Activated B cell treated with CpG ODN at 0.5 μM for 24 hours (primary cell): ENCODE measurements around the gene MMRN1. TPM values are rescaled to one million over a fixed set of nuclear protein-coding genes. Genes with fewer than 3 reads are reported as not detected.
"Not testable (repeated sequence)": the region's sequence is repeated elsewhere in the genome, so short reads cannot be mapped to it uniquely, and the experiment has no call there.

Experiments
- ATAC-seq: fragments of 200-7000 bp; cut with Tn5 transposase; one replicate; pipeline ENCODE4 v1.10.0; 2021; ENCODE audit warnings: low read depth, mild to moderate bottlenecking, moderate library complexity
- CTCF ChIA-PET: fragments of 350-600 bp; sonication (Branson Sonifier 250); formaldehyde crosslinking; loops from one replicate; lab custom pipeline; 2021; ENCODE audit warnings: antibody characterized with exemption; lab: Charles Lee
- POLR2A ChIA-PET: fragments of 350-600 bp; sonication (Branson Sonifier 250); formaldehyde crosslinking; loops from one replicate; lab custom pipeline; 2021; ENCODE audit warnings: antibody characterized with exemption; lab: Charles Lee
- DNase-seq: peaks from one replicate; pipeline ENCODE4 v3.0.0; 2022
- H3K27ac Mint-ChIP-seq: one replicate; pipeline ENCODE4 v1.8.0; 2020; ENCODE audit warnings: mixed read lengths
- H3K27me3 Mint-ChIP-seq: one replicate; pipeline ENCODE4 v1.8.0; 2021; ENCODE audit warnings: mixed read lengths
- H3K36me3 Mint-ChIP-seq: one replicate; pipeline ENCODE4 v1.8.0; 2021; ENCODE audit warnings: low read depth, mixed read lengths
- H3K4me1 Mint-ChIP-seq: one replicate; pipeline ENCODE4 v1.8.0; 2021; ENCODE audit warnings: mixed read lengths
- H3K4me3 Mint-ChIP-seq: one replicate; pipeline ENCODE4 v1.8.0; 2020; ENCODE audit warnings: mild to moderate bottlenecking, mixed read lengths
- H3K9me3 Mint-ChIP-seq: one replicate; pipeline ENCODE4 v1.8.0; 2020; ENCODE audit warnings: mixed read lengths
- intact Hi-C: fragments of 100-400 bp; cut with micrococcal nuclease; formaldehyde crosslinking; loops from one replicate; pipeline ENCODE4 v1.15.1; 2024
- total RNA-seq: library from RNA; stranded (reverse); gene quantifications from 2 replicates; pipeline ENCODE4 v1.2.3, GENCODE V29; 2022
- TF ChIP-seq, protein P1 (sequence below): fragments of 200-600 bp; IDR thresholded peaks from one replicate; pipeline ENCODE4 v1.8.0; 2022; ENCODE audit warnings: antibody characterized with exemption, mild to moderate bottlenecking

MMRN1 gene
- total RNA-seq, 1 donor from 2014 or later, result 0.16 TPM

DNA sequence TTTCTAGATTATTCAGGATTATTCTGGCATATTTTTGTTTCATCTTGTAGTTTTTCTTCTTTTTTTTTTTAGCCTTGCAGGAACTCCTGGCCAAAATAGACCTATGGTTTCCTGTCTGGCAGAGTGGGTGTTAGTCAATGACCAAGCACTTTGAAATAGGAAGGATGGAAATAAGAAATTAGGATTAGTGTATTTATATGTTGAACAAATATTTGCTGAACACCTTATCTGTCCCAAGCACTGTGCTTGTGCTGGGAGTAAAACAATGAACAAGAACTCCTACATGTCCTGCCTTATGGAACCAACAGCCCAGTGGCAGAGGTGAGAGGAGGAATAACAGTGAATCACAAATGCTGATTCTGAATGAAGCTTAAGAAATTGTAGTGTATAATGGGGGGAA is 4.5 kb downstream of the MMRN1 start:
- Mint-ChIP-seq H3K4me1 (peaks cover 15% of the 10 kb centered on the region), H3K9me3 (no peaks in the 10 kb centered on the region), H3K27ac (no peak overlapping the region), H3K36me3 (no peaks in the 10 kb centered on the region), H3K27me3 (peaks cover 9% of the 10 kb centered on the region), H3K4me3 (no peak overlapping the region)
- POLR2A ChIA-PET, result no interaction called here
- intact Hi-C loops, result loop anchor here (5.0 kb wide), 1 partner anchor 62 kb away; the partner anchor contains the start of gene SNCA
- TF ChIP-seq, protein P1, sequence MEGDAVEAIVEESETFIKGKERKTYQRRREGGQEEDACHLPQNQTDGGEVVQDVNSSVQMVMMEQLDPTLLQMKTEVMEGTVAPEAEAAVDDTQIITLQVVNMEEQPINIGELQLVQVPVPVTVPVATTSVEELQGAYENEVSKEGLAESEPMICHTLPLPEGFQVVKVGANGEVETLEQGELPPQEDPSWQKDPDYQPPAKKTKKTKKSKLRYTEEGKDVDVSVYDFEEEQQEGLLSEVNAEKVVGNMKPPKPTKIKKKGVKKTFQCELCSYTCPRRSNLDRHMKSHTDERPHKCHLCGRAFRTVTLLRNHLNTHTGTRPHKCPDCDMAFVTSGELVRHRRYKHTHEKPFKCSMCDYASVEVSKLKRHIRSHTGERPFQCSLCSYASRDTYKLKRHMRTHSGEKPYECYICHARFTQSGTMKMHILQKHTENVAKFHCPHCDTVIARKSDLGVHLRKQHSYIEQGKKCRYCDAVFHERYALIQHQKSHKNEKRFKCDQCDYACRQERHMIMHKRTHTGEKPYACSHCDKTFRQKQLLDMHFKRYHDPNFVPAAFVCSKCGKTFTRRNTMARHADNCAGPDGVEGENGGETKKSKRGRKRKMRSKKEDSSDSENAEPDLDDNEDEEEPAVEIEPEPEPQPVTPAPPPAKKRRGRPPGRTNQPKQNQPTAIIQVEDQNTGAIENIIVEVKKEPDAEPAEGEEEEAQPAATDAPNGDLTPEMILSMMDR, result no peak
- no peak for DNase-seq
- CTCF ChIA-PET, result no interaction called here
- ATAC-seq, result no peak

DNA sequence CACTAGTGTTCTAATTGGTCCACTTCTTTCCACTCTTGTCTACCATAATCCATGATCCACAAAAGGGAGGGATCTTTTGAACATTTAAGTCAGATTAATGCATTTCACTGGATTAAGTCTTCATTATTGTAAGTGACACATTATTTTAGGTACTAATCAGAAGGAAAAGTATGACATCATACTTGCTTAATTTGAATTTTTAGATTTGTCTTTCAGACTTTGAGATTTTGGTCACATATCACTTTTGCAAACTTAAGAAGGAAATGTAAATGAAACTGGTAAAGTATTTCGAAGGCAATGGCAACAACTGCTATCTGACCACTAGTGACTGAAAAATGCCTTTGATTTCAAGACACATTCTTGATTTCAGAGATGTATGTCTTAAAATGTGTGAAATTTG is 5.2 kb downstream of the MMRN1 start:
- no peak overlapping the region for H3K27ac Mint-ChIP-seq
- intact Hi-C loops, result loop anchor here (2.0 to 5.0 kb wide), 5 partner anchors 63 to 1083 kb away; partner anchors contain the start of gene SNCA
- no peaks in the 10 kb centered on the region for H3K36me3 Mint-ChIP-seq
- CTCF ChIA-PET, result no interaction called here
- H3K4me3 Mint-ChIP-seq, result no peak overlapping the region
- peaks cover 6% of the 10 kb centered on the region for H3K27me3 Mint-ChIP-seq
- H3K9me3 Mint-ChIP-seq, result no peaks in the 10 kb centered on the region
- DNase-seq (no peak), ATAC-seq (no peak)
- peaks cover 9% of the 10 kb centered on the region for H3K4me1 Mint-ChIP-seq
- POLR2A ChIA-PET, result no interaction called here
- TF ChIP-seq, protein P1, result no peak

DNA sequence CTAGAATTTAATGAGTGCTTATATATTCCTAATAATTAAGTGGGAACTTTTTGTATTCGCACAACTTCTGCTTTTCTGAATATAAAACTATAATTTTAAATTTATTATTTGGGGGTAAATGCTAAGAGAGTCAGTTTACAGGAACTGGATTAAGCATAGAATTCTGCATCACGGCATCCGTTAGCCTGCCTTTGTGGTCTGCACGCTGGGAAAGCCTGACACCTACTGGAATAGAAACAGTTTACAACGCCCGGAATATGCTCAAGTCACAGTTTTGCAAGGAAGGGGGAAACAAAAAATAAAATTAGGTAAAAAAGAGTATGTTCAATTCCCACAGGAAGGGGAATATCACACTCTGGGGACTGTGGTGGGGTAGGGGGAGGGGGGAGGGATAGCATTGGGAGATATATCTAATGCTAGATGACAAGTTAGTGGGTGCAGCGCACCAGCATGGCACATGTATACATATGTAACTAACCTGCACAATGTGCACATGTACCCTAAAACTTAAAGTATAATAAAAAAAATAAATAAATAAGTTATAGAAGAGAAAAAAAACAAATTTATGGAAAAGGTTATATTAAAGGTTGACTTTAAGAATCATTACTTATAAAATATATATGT is 7.3 kb downstream of the MMRN1 start:
- TF ChIP-seq, protein P1, result peak; percentile 36
- H3K27ac Mint-ChIP-seq, H3K36me3 Mint-ChIP-seq, H3K9me3 Mint-ChIP-seq, POLR2A ChIA-PET, H3K27me3 Mint-ChIP-seq, H3K4me3 Mint-ChIP-seq, H3K4me1 Mint-ChIP-seq, DNase-seq: not testable (repeated sequence)
- intact Hi-C loops, result loop anchor here (1.0 to 5.0 kb wide), 8 partner anchors 243 to 1085 kb away; no protein-coding TSS in a partner anchor
- peak; percentile 79 for ATAC-seq
- CTCF ChIA-PET, result interaction anchor here (1.0 to 1.3 kb wide), 2 partner anchors 676 to 743 kb away, joined by 3 read pairs; no protein-coding TSS in a partner anchor

DNA sequence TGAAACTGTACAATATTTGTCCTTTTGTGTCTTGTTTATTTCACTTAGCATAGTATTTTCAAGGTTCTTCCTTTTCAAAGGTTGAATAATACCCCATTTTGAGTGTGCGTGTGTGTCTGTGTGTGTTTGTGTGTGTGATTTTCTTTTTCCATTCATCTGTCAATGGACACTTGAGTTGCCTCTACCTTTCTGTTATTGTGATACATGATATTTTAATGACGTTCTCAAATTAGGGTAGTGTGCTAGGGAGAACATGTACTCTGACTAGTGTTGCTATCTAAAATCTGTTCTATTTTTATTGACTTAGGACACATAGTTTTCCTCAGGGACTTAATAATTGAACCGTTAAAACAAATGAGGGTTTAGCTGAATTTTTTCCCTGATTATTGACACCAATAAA is 9.9 kb downstream of the MMRN1 start:
- intact Hi-C loops, result loop anchor here (5.0 kb wide), 2 partner anchors 388 to 1087 kb away; no protein-coding TSS in a partner anchor
- Mint-ChIP-seq H3K4me3 (no peak overlapping the region), H3K27ac (no peak overlapping the region), H3K4me1 (no peaks in the 10 kb centered on the region), H3K27me3 (no peaks in the 10 kb centered on the region), H3K9me3 (no peaks in the 10 kb centered on the region), H3K36me3 (no peaks in the 10 kb centered on the region)
- ATAC-seq (no peak), DNase-seq (no peak)
- CTCF ChIA-PET, result no interaction called here
- TF ChIP-seq, protein P1, result no peak
- POLR2A ChIA-PET, result no interaction called here

DNA sequence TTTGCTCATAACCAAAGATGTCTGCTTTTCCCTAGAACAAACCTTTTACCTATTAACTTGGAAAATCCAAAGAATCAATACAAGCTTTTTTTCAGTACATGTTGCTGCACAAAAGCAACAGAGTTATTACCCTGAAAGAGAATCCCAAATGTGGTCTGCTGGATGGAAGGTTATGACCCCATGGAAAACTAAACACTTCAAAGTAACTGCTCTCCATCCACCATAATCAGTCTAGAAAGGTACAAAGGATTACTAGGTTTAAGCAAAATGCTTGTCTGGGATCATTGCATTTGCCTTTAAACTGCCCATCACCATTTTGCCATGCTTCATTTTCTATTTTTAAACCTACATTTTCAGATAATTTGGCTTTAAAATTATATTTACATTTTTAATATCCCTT is 11.7 kb downstream of the MMRN1 start:
- intact Hi-C loops, result no loop called here
- no peaks in the 10 kb centered on the region for H3K36me3 Mint-ChIP-seq
- H3K4me3 Mint-ChIP-seq, result no peak overlapping the region
- ATAC-seq (no peak), DNase-seq (no peak)
- H3K27me3 Mint-ChIP-seq, result no peaks in the 10 kb centered on the region
- no peaks in the 10 kb centered on the region for H3K4me1 Mint-ChIP-seq
- ChIA-PET POLR2A (interaction anchor here (1.0 kb wide), 1 partner anchor 10 kb away, joined by 4 read pairs; no protein-coding TSS in a partner anchor), CTCF (no interaction called here)
- no peak overlapping the region for H3K27ac Mint-ChIP-seq
- TF ChIP-seq, protein P1, result no peak
- H3K9me3 Mint-ChIP-seq, result no peaks in the 10 kb centered on the region
